K562 (cell line): ENCODE results near the gene GINS2. TPM values are rescaled to one million over a fixed set of nuclear protein-coding genes. Genes with fewer than 3 reads are reported as not detected.

ENCODE experiments used
- BRD9 ChIP-seq: fragments of 450-650 bp; IDR thresholded peaks from 2 replicates; pipeline ENCODE4 v1.6.1; 2018; ENCODE audit warnings: low read depth; ENCODE audit not compliant: partially characterized antibody
- EGR1 ChIP-seq: fragments of 450-650 bp; conservative IDR thresholded peaks from 2 replicates; pipeline ENCODE4 v1.6.1; 2017; ENCODE audit warnings: mild to moderate bottlenecking
- IRF2 ChIP-seq: sonication (generic); formaldehyde crosslinking; IDR thresholded peaks from 2 replicates; pipeline ENCODE4 v1.8.1; 2022; ENCODE audit warnings: mild to moderate bottlenecking, missing genetic modification reagents
- KDM2B ChIP-seq: fragments of 250-450 bp; sonication (Bioruptor Pico); IDR thresholded peaks from 2 replicates; pipeline ENCODE4 v1.8.0; 2021; ENCODE audit warnings: mild to moderate bottlenecking, moderate library complexity
- MTA1 ChIP-seq: fragments of 450-650 bp; IDR thresholded peaks from 2 replicates; pipeline ENCODE4 v1.6.1; 2017; ENCODE audit warnings: borderline replicate concordance
- NCOA4 ChIP-seq: fragments of 450-650 bp; IDR thresholded peaks from 2 replicates; pipeline ENCODE4 v1.6.1; 2018; ENCODE audit warnings: mild to moderate bottlenecking; ENCODE audit not compliant: partially characterized antibody
- SMAD1 ChIP-seq: fragments of 150-350 bp; IDR thresholded peaks from 2 replicates; pipeline ENCODE4 v1.6.1; 2014; ENCODE audit warnings: low read length, low read depth; ENCODE audit not compliant: partially characterized antibody
- ZBTB7A ChIP-seq: IDR thresholded peaks from 2 replicates; pipeline ENCODE4 v1.6.1; 2011; ENCODE audit warnings: low read depth, mild to moderate bottlenecking, low read length, moderate library complexity, borderline replicate concordance; ENCODE audit not compliant: control insufficient read depth
- ZFP36 ChIP-seq: fragments of 150-350 bp; IDR thresholded peaks from 2 replicates; pipeline ENCODE4 v1.6.1; 2018; ENCODE audit warnings: low read length, low read depth; ENCODE audit not compliant: partially characterized antibody
- ZNF347 ChIP-seq: fragments of 450-650 bp; formaldehyde crosslinking; IDR thresholded peaks from 2 replicates; pipeline ENCODE4 v1.4.0; 2020; ENCODE audit warnings: low read depth, mild to moderate bottlenecking, moderate library complexity
- ZNF830 ChIP-seq: fragments of 250-450 bp; sonication (Bioruptor Pico); IDR thresholded peaks from 2 replicates; pipeline ENCODE4 v1.5.0; 2021; ENCODE audit warnings: mild to moderate bottlenecking
- polyA plus RNA-seq, 8 experiments: library from polyadenylated mRNA; depleted of rRNA in 4 of 8; stranded (reverse) in 5 of 8; unstranded in 3 of 8; fragments of >200 nt; fragmentation: Nextera tagmentation in 2 of 8; fragmentation: Illumina TruSeq in 1 of 8; extraction: Ambion mirVana in 2 of 8; extraction: Trizol in 1 of 8; gene quantifications; 2 replicates each; pipeline versions ENCODE4 v1.2.1 to v1.2.3, GENCODE V29; 2011 to 2014; ENCODE audit warnings: inconsistent platforms in 1 of 8, missing spikeins in 1 of 8
- total RNA-seq, 7 experiments: library from RNA; depleted of rRNA in 6 of 7; stranded (reverse); fragments of >200 nt in 6 of 7; fragmentation: Illumina TruSeq in 2 of 7; extraction: Trizol in 2 of 7; gene quantifications; 2 replicates each; pipeline versions ENCODE4 v1.2.1 to v1.2.3, GENCODE V29; 2011 to 2021; ENCODE audit warnings: low replicate concordance in 1 of 7
- TF ChIP-seq, protein P1 (sequence below), 2 experiments: fragments of 450-650 bp; formaldehyde crosslinking in 1 of 2; IDR thresholded peaks; 2 replicates each; pipeline versions ENCODE4 v1.4.0 to v1.6.1; 2014 to 2020; ENCODE audit warnings: mild to moderate bottlenecking in 2 of 2, borderline replicate concordance in 1 of 2, low read depth in 1 of 2
- TF ChIP-seq, protein P2 (sequence below), 2 experiments: fragments of 450-650 bp in 1 of 2; sonication (generic) in 1 of 2; formaldehyde crosslinking; conservative IDR thresholded peaks; 2 replicates each; pipeline versions ENCODE4 v1.4.0 to v1.8.1; 2020 to 2022; ENCODE audit warnings: mild to moderate bottlenecking in 1 of 2, missing genetic modification reagents in 1 of 2
- TF ChIP-seq, protein P3 (sequence below): fragments of 250-450 bp; sonication (Bioruptor Pico); IDR thresholded peaks from 2 replicates; pipeline ENCODE4 v1.4.0; 2020
- TF ChIP-seq, protein P4 (sequence below): IDR thresholded peaks from 2 replicates; pipeline ENCODE4 v1.6.1; 2016; ENCODE audit warnings: missing genetic modification characterization, missing compliant biosample characterization

The GINS2 gene
- total and polyA plus RNA-seq, 9 of the 15 experiments (the other 6 are each of a cell fraction or from before 2014, with no cell fraction given): 40.4 to 76.2 (median 44.6) TPM

DNA sequence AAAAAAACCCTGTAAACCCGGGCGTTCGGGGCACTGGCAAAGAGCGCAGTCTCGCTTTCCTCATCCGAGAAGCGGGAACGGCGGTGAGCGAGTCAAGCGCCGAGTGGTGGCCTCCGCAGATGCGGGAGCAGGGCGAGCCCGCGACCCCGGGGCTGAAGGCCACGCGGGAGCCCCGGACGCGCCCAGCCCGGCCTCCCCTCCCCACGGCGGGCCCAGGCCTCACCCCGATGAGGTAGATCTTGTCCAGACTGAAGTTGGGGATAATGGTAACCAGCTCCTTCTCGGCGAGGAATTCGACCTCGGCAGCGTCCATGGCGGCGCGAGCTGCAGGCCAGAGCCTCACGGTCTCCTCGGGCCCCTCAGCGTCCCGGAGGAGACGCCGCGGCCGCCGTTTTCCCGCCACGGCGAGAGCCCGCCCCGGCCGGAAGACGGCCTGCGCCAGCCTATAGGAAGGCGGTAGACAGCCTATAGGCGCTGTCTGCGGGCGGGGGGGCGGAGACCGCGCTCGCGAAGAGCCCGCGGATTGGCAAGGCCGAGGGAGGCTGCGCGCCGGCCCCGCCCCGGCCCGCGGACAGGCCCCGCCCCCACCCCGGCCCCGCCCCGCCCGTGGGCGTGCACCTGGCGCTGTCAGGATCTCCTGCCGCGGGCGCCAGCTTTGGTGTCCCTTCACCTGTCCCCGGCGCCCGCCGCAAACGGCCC is at the start of gene GINS2 (continued):
- TF ChIP-seq, protein P1, sequence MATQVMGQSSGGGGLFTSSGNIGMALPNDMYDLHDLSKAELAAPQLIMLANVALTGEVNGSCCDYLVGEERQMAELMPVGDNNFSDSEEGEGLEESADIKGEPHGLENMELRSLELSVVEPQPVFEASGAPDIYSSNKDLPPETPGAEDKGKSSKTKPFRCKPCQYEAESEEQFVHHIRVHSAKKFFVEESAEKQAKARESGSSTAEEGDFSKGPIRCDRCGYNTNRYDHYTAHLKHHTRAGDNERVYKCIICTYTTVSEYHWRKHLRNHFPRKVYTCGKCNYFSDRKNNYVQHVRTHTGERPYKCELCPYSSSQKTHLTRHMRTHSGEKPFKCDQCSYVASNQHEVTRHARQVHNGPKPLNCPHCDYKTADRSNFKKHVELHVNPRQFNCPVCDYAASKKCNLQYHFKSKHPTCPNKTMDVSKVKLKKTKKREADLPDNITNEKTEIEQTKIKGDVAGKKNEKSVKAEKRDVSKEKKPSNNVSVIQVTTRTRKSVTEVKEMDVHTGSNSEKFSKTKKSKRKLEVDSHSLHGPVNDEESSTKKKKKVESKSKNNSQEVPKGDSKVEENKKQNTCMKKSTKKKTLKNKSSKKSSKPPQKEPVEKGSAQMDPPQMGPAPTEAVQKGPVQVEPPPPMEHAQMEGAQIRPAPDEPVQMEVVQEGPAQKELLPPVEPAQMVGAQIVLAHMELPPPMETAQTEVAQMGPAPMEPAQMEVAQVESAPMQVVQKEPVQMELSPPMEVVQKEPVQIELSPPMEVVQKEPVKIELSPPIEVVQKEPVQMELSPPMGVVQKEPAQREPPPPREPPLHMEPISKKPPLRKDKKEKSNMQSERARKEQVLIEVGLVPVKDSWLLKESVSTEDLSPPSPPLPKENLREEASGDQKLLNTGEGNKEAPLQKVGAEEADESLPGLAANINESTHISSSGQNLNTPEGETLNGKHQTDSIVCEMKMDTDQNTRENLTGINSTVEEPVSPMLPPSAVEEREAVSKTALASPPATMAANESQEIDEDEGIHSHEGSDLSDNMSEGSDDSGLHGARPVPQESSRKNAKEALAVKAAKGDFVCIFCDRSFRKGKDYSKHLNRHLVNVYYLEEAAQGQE (IDR thresholded peaks at IDR 0.05; ENCODE audit: borderline replicate concordance): no peak
- TF ChIP-seq, protein P1 (CRISPR knock-in tag; IDR thresholded peaks at IDR 0.05; ENCODE audit: low read depth): no peak
- TF ChIP-seq, protein P2, sequence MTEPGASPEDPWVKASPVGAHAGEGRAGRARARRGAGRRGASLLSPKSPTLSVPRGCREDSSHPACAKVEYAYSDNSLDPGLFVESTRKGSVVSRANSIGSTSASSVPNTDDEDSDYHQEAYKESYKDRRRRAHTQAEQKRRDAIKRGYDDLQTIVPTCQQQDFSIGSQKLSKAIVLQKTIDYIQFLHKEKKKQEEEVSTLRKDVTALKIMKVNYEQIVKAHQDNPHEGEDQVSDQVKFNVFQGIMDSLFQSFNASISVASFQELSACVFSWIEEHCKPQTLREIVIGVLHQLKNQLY (CRISPR knock-in tag; conservative IDR thresholded peaks at IDR 0.05): no peak
- no peak for TF ChIP-seq ZFP36
- TF ChIP-seq ZNF347 (CRISPR knock-in tag): no peak
- 0 out of 2 replicates have a peak, but pooled peaks have one; percentile 49 for TF ChIP-seq KDM2B (CRISPR knock-in tag)
- TF ChIP-seq, protein P3, sequence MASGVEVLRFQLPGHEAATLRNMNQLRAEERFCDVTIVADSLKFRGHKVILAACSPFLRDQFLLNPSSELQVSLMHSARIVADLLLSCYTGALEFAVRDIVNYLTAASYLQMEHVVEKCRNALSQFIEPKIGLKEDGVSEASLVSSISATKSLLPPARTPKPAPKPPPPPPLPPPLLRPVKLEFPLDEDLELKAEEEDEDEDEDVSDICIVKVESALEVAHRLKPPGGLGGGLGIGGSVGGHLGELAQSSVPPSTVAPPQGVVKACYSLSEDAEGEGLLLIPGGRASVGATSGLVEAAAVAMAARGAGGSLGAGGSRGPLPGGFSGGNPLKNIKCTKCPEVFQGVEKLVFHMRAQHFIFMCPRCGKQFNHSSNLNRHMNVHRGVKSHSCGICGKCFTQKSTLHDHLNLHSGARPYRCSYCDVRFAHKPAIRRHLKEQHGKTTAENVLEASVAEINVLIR (CRISPR knock-in tag): no peak
- no peak for TF ChIP-seq MTA1
- TF ChIP-seq NCOA4: no peak
- TF ChIP-seq ZNF830: no peak
- TF ChIP-seq, protein P4, sequence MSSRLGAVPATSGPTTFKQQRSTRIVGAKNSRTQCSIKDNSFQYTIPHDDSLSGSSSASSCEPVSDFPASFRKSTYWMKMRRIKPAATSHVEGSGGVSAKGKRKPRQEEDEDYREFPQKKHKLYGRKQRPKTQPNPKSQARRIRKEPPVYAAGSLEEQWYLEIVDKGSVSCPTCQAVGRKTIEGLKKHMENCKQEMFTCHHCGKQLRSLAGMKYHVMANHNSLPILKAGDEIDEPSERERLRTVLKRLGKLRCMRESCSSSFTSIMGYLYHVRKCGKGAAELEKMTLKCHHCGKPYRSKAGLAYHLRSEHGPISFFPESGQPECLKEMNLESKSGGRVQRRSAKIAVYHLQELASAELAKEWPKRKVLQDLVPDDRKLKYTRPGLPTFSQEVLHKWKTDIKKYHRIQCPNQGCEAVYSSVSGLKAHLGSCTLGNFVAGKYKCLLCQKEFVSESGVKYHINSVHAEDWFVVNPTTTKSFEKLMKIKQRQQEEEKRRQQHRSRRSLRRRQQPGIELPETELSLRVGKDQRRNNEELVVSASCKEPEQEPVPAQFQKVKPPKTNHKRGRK (tag): no peak
- peak; percentile 39; the same call in 1 of the 2 replicates for TF ChIP-seq ZBTB7A
- no peak for TF ChIP-seq IRF2 (CRISPR knock-in tag)
- no peak for TF ChIP-seq EGR1
- TF ChIP-seq BRD9: no peak
- TF ChIP-seq SMAD1: no peak
